Stimulated activated CD4-positive, alpha-beta T cell treated with anti-CD3 and anti-CD28 coated beads, Interleukin-4, amount 100 ng/mL, for 24 hours (primary cell): ENCODE results near the gene IL21.
"Not testable (repeated sequence)": the region's sequence is repeated elsewhere in the genome, so short reads cannot be mapped to it uniquely, and the experiment has no call there.

Experiments used
- DNase-seq: peaks from one replicate; pipeline ENCODE4 v3.0.0-alpha.2; 2020

The IL21 gene

GRCh38 chr4:122621016-122621507 is at the start of gene IL21:
TSS of gene IL21 (minus strand) at chr4:122621066. CDS start at chr4:122621011, 55 bp downstream.
- DNase-seq, result peak; percentile 27

GRCh38 chr4:122669911-122670738 is 49.3 kb upstream of the IL21 start:
- no peak for DNase-seq

GRCh38 chr4:122668241-122668640 is 47.4 kb upstream of the IL21 start:
- no peak for DNase-seq

GRCh38 chr4:122666527-122667245 is 45.8 kb upstream of the IL21 start:
- DNase-seq, result peak; percentile 39

- DNase-seq, result no peak
Measured at GRCh38 chr4:122665161-122665929, 44.5 kb upstream of the IL21 start.

- DNase-seq, result peak; percentile 36
Measured at GRCh38 chr4:122663814-122664610, 43.1 kb upstream of the IL21 start.

GRCh38 chr4:122663291-122663690 is 42.4 kb upstream of the IL21 start:
- no peak for DNase-seq

GRCh38 chr4:122662701-122663100 is 41.8 kb upstream of the IL21 start:
- no peak for DNase-seq

GRCh38 chr4:122661176-122662160 is 40.6 kb upstream of the IL21 start:
- no peak for DNase-seq

- no peak for DNase-seq
Measured at GRCh38 chr4:122658818-122659295, 38.0 kb upstream of the IL21 start.

- no peak for DNase-seq
Measured at GRCh38 chr4:122658377-122658776, 37.5 kb upstream of the IL21 start.

GRCh38 chr4:122657553-122657952 is 36.7 kb upstream of the IL21 start:
- no peak for DNase-seq

GRCh38 chr4:122656583-122656982 is 35.7 kb upstream of the IL21 start:
- not testable (repeated sequence) for DNase-seq

GRCh38 chr4:122652379-122652778 is 31.5 kb upstream of the IL21 start:
- peak; percentile 76 for DNase-seq

- no peak for DNase-seq
Measured at GRCh38 chr4:122650148-122650547, 29.3 kb upstream of the IL21 start.

- DNase-seq, result no peak
Measured at GRCh38 chr4:122647656-122648055, 26.8 kb upstream of the IL21 start.

GRCh38 chr4:122643257-122643656 is 22.4 kb upstream of the IL21 start:
- no peak for DNase-seq

GRCh38 chr4:122639181-122639580 is 18.3 kb upstream of the IL21 start:
- DNase-seq, result no peak

- DNase-seq, result no peak
Measured at GRCh38 chr4:122636697-122637096, 15.8 kb upstream of the IL21 start.

- no peak for DNase-seq
Measured at GRCh38 chr4:122635205-122635604, 14.3 kb upstream of the IL21 start.

GRCh38 chr4:122633211-122633610 is 12.3 kb upstream of the IL21 start:
- DNase-seq, result no peak
